Ovary (tissue), 9 donors: ENCODE measurements around the gene PKN1. TPM values are rescaled to one million over a fixed set of nuclear protein-coding genes. Genes with fewer than 3 reads are reported as not detected.

Experiments used
- DNase-seq, 5 donors: peaks; one replicate each; pipeline ENCODE4 v3.0.0-alpha.2; 2019 to 2020
- H3K27ac ChIP-seq, 2 donors: fragments of 200-600 bp; one replicate each; pipeline versions ENCODE4 v1.5.1 to v1.8.0; 2019 to 2022
- H3K27me3 ChIP-seq: fragments of 200-600 bp; one replicate; pipeline ENCODE4 v1.8.0; 2022
- H3K36me3 ChIP-seq: fragments of 200-600 bp; sonication (generic); one replicate; pipeline ENCODE4 v1.5.1; 2019
- H3K4me1 ChIP-seq: one replicate; pipeline ENCODE4 v1.8.1; 2013; ENCODE audit warnings: mild to moderate bottlenecking, moderate library complexity; ENCODE audit not compliant: insufficient read depth
- H3K4me3 ChIP-seq: fragments of 200-600 bp; sonication (generic); one replicate; pipeline ENCODE4 v1.5.1; 2017
- H3K9me3 ChIP-seq, 2 donors: fragments of 200-600 bp in 1 of 2; sonication (generic) in 1 of 2; one replicate each; pipeline versions ENCODE4 v1.5.1 to v1.8.1; 2013 to 2019; ENCODE audit warnings: mild to moderate bottlenecking in 1 of 2, moderate library complexity in 1 of 2
- CTCF ChIP-seq, 3 donors: fragments of 450-650 bp in 2 of 3; fragments of 200-600 bp in 1 of 3; IDR thresholded peaks; one replicate each; pipeline versions ENCODE4 v1.5.1 to v1.8.0; 2016 to 2022; ENCODE audit warnings: antibody characterized with exemption in 3 of 3, mild to moderate bottlenecking in 1 of 3
- EP300 ChIP-seq: sonication (generic); formaldehyde crosslinking; IDR thresholded peaks from one replicate; pipeline ENCODE4 v1.6.1; 2017; ENCODE audit warnings: antibody characterized with exemption
- POLR2A ChIP-seq: fragments of 450-650 bp; IDR thresholded peaks from one replicate; pipeline ENCODE4 v1.6.1; 2017; ENCODE audit warnings: antibody characterized with exemption, mild to moderate bottlenecking, moderate library complexity
- WGBS, 3 donors: extraction: QIAGEN DNeasy Blood & Tissue Kit in 1 of 3; methylation state at CpG; one replicate each; pipeline versions ENCODE4 v1.1.5 to v1.1.7; 2013 to 2017; 5-methylcytosine and 5-hydroxymethylcytosine counted together
- intact Hi-C, 4 donors: fragments of 100-400 bp; cut with DNase I; formaldehyde crosslinking; loops; one replicate each; pipeline versions ENCODE4 v1.11.0 to v1.15.1; 2022 to 2023
- polyA plus RNA-seq, 2 donors: library from polyadenylated mRNA; stranded (reverse); fragments of 200-250 nt in 1 of 2; fragments of 350-450 nt in 1 of 2; fragmentation: Illumina TruSeq in 1 of 2; extraction: RNeasy Lipid Tissue Mini Kit (QIAGEN cat#74804) in 1 of 2; gene quantifications; one replicate each; pipeline ENCODE4 v1.2.3, GENCODE V29; 2013 to 2014
- total RNA-seq, 7 donors: library from RNA; depleted of rRNA in 2 of 7; stranded (reverse); fragments of >200 nt in 2 of 7; fragmentation: NEBNext Ultra II Directional in 3 of 7; extraction: Animal tissue kit (Norgen Biotek cat#: 25700) in 3 of 7; gene quantifications; one replicate each; pipeline versions ENCODE4 v1.1.0 to v1.2.4, GENCODE V29; 2016 to 2023
- donor health status: DM: no; HTN: no; CAD: no; lungs with moderate emphysema.
- donor health status: DM: no; HTN: no; CAD: no.
- donor health status: Bipolar disorder and iron deficiency.
- donor health status: DM: yes; HTN: yes; CAD: no.
- donor health status: DM: no; HTN: no; CAD: no.
- donor health status: DM: yes; HTN: yes; CAD: no.

PKN1 gene
- total and polyA plus RNA-seq, 9 donors: 16.6 to 128 (median 68.6) TPM

- Histone ChIP-seq H3K36me3 (no peaks in the 10 kb centered on the region), H3K4me1 (peaks cover 12% of the 10 kb centered on the region), H3K27me3 (no peaks in the 10 kb centered on the region), H3K27ac (peak overlapping the region; percentile 97 to 100), H3K4me3 (peak overlapping the region; percentile 100), H3K9me3 (no peaks in the 10 kb centered on the region)
- no peak for DNase-seq
- intact Hi-C loops: no loop called here
- no peak for TF ChIP-seq POLR2A
- no peak for TF ChIP-seq EP300
- no peak for TF ChIP-seq CTCF (IDR thresholded peaks at IDR 0.05)
- WGBS, 3 donors: 0 to 1% (median 0%) methylated on average over 28 to 32 of the region's 32 CpGs
Measured at GRCh38 chr19:14517446-14517839, 84.3 kb downstream of the PKN1 start.

GRCh38 chr19:14517840-14518505, 84.9 kb downstream of the PKN1 start, which contains the start of gene DNAJB1:
Gene DNAJB1, minus strand, starts transcription at chr19:14518397. Its CDS starts 48 bp downstream, at chr19:14518349.
- WGBS, 3 donors: 0% methylated on average over 45 to 82 of the region's 82 CpGs
- peak; percentile 82 to 90 (median 86) for DNase-seq
- TF ChIP-seq EP300 (no peak), POLR2A (peak; percentile 93), CTCF (IDR thresholded peaks at IDR 0.05) (peak in 1 of 3 donors; percentile 26)
- no peaks in the 10 kb centered on the region for H3K27me3 ChIP-seq
- peak within 1 kb of the TSS; percentile 100 for H3K4me3 ChIP-seq
- H3K4me1 ChIP-seq: peaks cover 12% of the 10 kb centered on the region
- no peaks in the 10 kb centered on the region for H3K9me3 ChIP-seq
- H3K36me3 ChIP-seq: no peaks in the 10 kb centered on the region
- peak within 1 kb of the TSS; percentile 97 to 100 for H3K27ac ChIP-seq
- intact Hi-C loops: no loop called here

- H3K36me3 ChIP-seq: no peaks in the 10 kb centered on the region
- H3K4me3 ChIP-seq: no peak overlapping the region
- peak; percentile 31 to 65 (median 61) for DNase-seq
- WGBS, 3 donors: 81 to 83% (median 82%) methylated on average over 22 of the region's 22 CpGs
- H3K27me3 ChIP-seq: no peaks in the 10 kb centered on the region
- peak overlapping the region; percentile 92 to 94 for H3K27ac ChIP-seq
- intact Hi-C loops: no loop called here
- TF ChIP-seq POLR2A (no peak), EP300 (no peak), CTCF (IDR thresholded peaks at IDR 0.05) (no peak)
- peaks cover 12% of the 10 kb centered on the region for H3K4me1 ChIP-seq
- H3K9me3 ChIP-seq: no peaks in the 10 kb centered on the region
Measured at GRCh38 chr19:14519245-14519859, 86.2 kb downstream of the PKN1 start.

GRCh38 chr19:14519860-14520407, 86.8 kb downstream of the PKN1 start:
- 46 to 51% (median 46%) methylated on average over 2 of the region's 2 CpGs for WGBS, 3 donors
- H3K27ac ChIP-seq: peak overlapping the region; percentile 92 to 94
- H3K36me3 ChIP-seq: no peaks in the 10 kb centered on the region
- DNase-seq: peak in 4 of 5 donors; percentile 33 to 62 (median 47)
- H3K27me3 ChIP-seq: no peaks in the 10 kb centered on the region
- H3K4me1 ChIP-seq: peaks cover 12% of the 10 kb centered on the region
- intact Hi-C loops: no loop called here
- H3K9me3 ChIP-seq: no peaks in the 10 kb centered on the region
- no peak for TF ChIP-seq EP300
- no peak for TF ChIP-seq CTCF (IDR thresholded peaks at IDR 0.05)
- no peak for TF ChIP-seq POLR2A
- H3K4me3 ChIP-seq: no peak overlapping the region
